ENCODE measurements around the gene ZFAND3. TPM values are rescaled to one million over a fixed set of nuclear protein-coding genes. Genes with fewer than 3 reads are reported as not detected.
"Not testable (repeated sequence)": the region's sequence is repeated elsewhere in the genome, so short reads cannot be mapped to it uniquely, and the experiment has no call there.

The ZFAND3 gene
- total RNA-seq, 1 donor from 2014 or later, result 16.5 TPM

- DNase-seq (ENCODE audit: low read depth in 2 of 2), result not testable (repeated sequence)
Observed at GRCh38 chr6:37893734-37894133, 74.2 kb downstream of the ZFAND3 start.

GRCh38 chr6:37894585-37894984, 75.1 kb downstream of the ZFAND3 start:
- no peak for DNase-seq (ENCODE audit: low read depth in 2 of 2)

- DNase-seq (ENCODE audit: low read depth in 2 of 2), result no peak
Observed at GRCh38 chr6:37897321-37897720, 77.8 kb downstream of the ZFAND3 start.

GRCh38 chr6:37897818-37898515, 78.4 kb downstream of the ZFAND3 start:
- DNase-seq (ENCODE audit: low read depth in 2 of 2), result no peak

GRCh38 chr6:37903351-37904340, 84.1 kb downstream of the ZFAND3 start:
- peak in 1 of 2 donors; percentile 4 for DNase-seq (ENCODE audit: low read depth in 2 of 2)

- DNase-seq (ENCODE audit: low read depth in 2 of 2), result peak in 1 of 2 donors; percentile 9
Observed at GRCh38 chr6:37904590-37904989, 85.1 kb downstream of the ZFAND3 start.

- peak; percentile 2 to 45 for DNase-seq (ENCODE audit: low read depth in 2 of 2)
Observed at GRCh38 chr6:37906121-37906520, 86.6 kb downstream of the ZFAND3 start.

GRCh38 chr6:37910998-37911397, 91.5 kb downstream of the ZFAND3 start:
- no peak for DNase-seq (ENCODE audit: low read depth in 2 of 2)

- peak in 1 of 2 donors; percentile 21 for DNase-seq (ENCODE audit: low read depth in 2 of 2)
Observed at GRCh38 chr6:37913210-37913609, 93.7 kb downstream of the ZFAND3 start.

GRCh38 chr6:37915463-37915862, 95.9 kb downstream of the ZFAND3 start:
- DNase-seq (ENCODE audit: low read depth in 2 of 2), result no peak

GRCh38 chr6:37916149-37916548, 96.6 kb downstream of the ZFAND3 start:
- no peak for DNase-seq (ENCODE audit: low read depth in 2 of 2)

GRCh38 chr6:37916675-37917074, 97.1 kb downstream of the ZFAND3 start:
- no peak for DNase-seq (ENCODE audit: low read depth in 2 of 2)

- DNase-seq (ENCODE audit: low read depth in 2 of 2), result no peak
Observed at GRCh38 chr6:37917566-37917965, 98.0 kb downstream of the ZFAND3 start.

GRCh38 chr6:37919417-37920157, 100.1 kb downstream of the ZFAND3 start:
- no peak for DNase-seq (ENCODE audit: low read depth in 2 of 2)

- DNase-seq (ENCODE audit: low read depth in 2 of 2), result no peak
Observed at GRCh38 chr6:37920667-37921066, 101.1 kb downstream of the ZFAND3 start.

GRCh38 chr6:37922563-37922962, 103.0 kb downstream of the ZFAND3 start:
- DNase-seq (ENCODE audit: low read depth in 2 of 2), result no peak

- no peak for DNase-seq (ENCODE audit: low read depth in 2 of 2)
Observed at GRCh38 chr6:37923514-37923913, 104.0 kb downstream of the ZFAND3 start.

- DNase-seq (ENCODE audit: low read depth in 2 of 2), result no peak
Observed at GRCh38 chr6:37926661-37927060, 107.1 kb downstream of the ZFAND3 start.

- DNase-seq (ENCODE audit: low read depth in 2 of 2), result no peak
Observed at GRCh38 chr6:37928217-37928616, 108.7 kb downstream of the ZFAND3 start.

GRCh38 chr6:37930288-37930971, 110.9 kb downstream of the ZFAND3 start:
- DNase-seq (ENCODE audit: low read depth in 2 of 2), result no peak

- no peak for DNase-seq (ENCODE audit: low read depth in 2 of 2)
Observed at GRCh38 chr6:37931066-37931465, 111.5 kb downstream of the ZFAND3 start.

All from lung microvascular endothelial cell (primary cell).